ENCODE measurements around the gene FREY1.
A peak's percentile ranks its signal among the peaks of the same experiment; 100 is the strongest.

Gene FREY1

GRCh38 chr11:45927684-45928413, 20.8 kb upstream of the FREY1 start:
- DNase-seq: no peak

GRCh38 chr11:45927332-45927683, 20.2 kb upstream of the FREY1 start:
- no peak for DNase-seq

GRCh38 chr11:45926536-45927331, 19.7 kb upstream of the FREY1 start:
- DNase-seq: no peak

GRCh38 chr11:45926001-45926401, 18.9 kb upstream of the FREY1 start:
- DNase-seq: no peak

- no peak for DNase-seq
Measured at GRCh38 chr11:45925550-45925949, 18.5 kb upstream of the FREY1 start.

GRCh38 chr11:45924927-45925326, 17.9 kb upstream of the FREY1 start:
- no peak for DNase-seq

- DNase-seq: no peak
Measured at GRCh38 chr11:45924036-45924915, 17.2 kb upstream of the FREY1 start.

GRCh38 chr11:45922425-45923082, 15.5 kb upstream of the FREY1 start, which contains the start of gene LARGE2:
TSS of gene LARGE2 (plus strand) at chr11:45922656. CDS start at chr11:45922883, 227 bp downstream.
- no peak for DNase-seq

- DNase-seq: no peak
Measured at GRCh38 chr11:45921561-45922424, 14.7 kb upstream of the FREY1 start.

- no peak for DNase-seq
Measured at GRCh38 chr11:45920531-45921477, 13.7 kb upstream of the FREY1 start.

GRCh38 chr11:45919806-45920530, 12.9 kb upstream of the FREY1 start:
- no peak for DNase-seq

- no peak for DNase-seq
Measured at GRCh38 chr11:45918962-45919675, 12.0 kb upstream of the FREY1 start.

- peak; percentile 55 for DNase-seq
Measured at GRCh38 chr11:45918331-45918941, 11.4 kb upstream of the FREY1 start.

GRCh38 chr11:45917623-45918330, 10.7 kb upstream of the FREY1 start, which contains the start of gene PEX16:
TSS of gene PEX16 (minus strand) at chr11:45917877. CDS start at chr11:45917811, 66 bp downstream.
- peak; percentile 98 for DNase-seq

- peak; percentile 27 for DNase-seq
Measured at GRCh38 chr11:45917286-45917622, 10.2 kb upstream of the FREY1 start.

- DNase-seq: no peak
Measured at GRCh38 chr11:45915446-45915845, 8.4 kb upstream of the FREY1 start.

- DNase-seq: no peak
Measured at GRCh38 chr11:45913942-45914635, 7.0 kb upstream of the FREY1 start.

All from stimulated activated CD4-positive, alpha-beta T cell treated with anti-CD3 and anti-CD28 coated beads, Interleukin-1b, Interleukin-23, amount 100 ng/mL, for 48 hours (primary cell).